Sigmoid colon (tissue), 4 donors: ENCODE results near the gene NEK5.

Experiments
- CTCF ChIP-seq, 4 experiments: fragments of 450-650 bp in 3 of 4; fragments of 200-600 bp in 1 of 4; IDR thresholded peaks; one replicate each; pipeline ENCODE4 v1.5.1; 2016 to 2019; ENCODE audit warnings: antibody characterized with exemption in 4 of 4, mild to moderate bottlenecking in 3 of 4, moderate library complexity in 2 of 4
- EP300 ChIP-seq, 4 donors: sonication (generic); formaldehyde crosslinking; IDR thresholded peaks; one replicate each; pipeline ENCODE4 v1.6.1; 2017; ENCODE audit warnings: antibody characterized with exemption in 4 of 4

GRCh38 chr13:52012512-52012836 lies 116.4 kb downstream of the NEK5 start:
- TF ChIP-seq CTCF (IDR thresholded peaks at IDR 0.05) (no peak), EP300 (IDR thresholded peaks at IDR 0.05) (no peak)
